HCT116 (cell line): ENCODE results near the gene EGFLAM. TPM values are rescaled to one million over a fixed set of nuclear protein-coding genes. Genes with fewer than 3 reads are reported as not detected.

Experiments used
- ATAC-seq: fragments of 200-7000 bp; cut with Tn5 transposase; 2 replicates; pipeline ENCODE4 v1.9.1; 2020; ENCODE audit warnings: mild to moderate bottlenecking, moderate library complexity
- BruUV-seq: library from RNA; stranded (reverse); fragments of 400-500 nt; replicated peaks from 2 replicates; lab custom pipeline; 2021; lab: Mats Ljungman, UMichigan
- CTCF ChIA-PET: fragments of 300-600 bp; sonication (Branson Sonifier 250); formaldehyde crosslinking; loops from one replicate; lab custom pipeline; 2021; ENCODE audit warnings: antibody characterized with exemption; lab: Charles Lee
- POLR2A ChIA-PET: fragments of 300-600, 350-600 bp; sonication (Branson Sonifier 250); formaldehyde crosslinking; loops from one replicate; lab custom pipeline; 2021; ENCODE audit warnings: antibody characterized with exemption; lab: Charles Lee
- RAD21 ChIA-PET, 2 experiments: fragments of 300-600 bp; sonication (Branson Sonifier 250); formaldehyde crosslinking; loops; one replicate each; lab custom pipeline; 2023; ENCODE audit warnings: low total read pairs in 2 of 2; ENCODE audit not compliant: uncharacterized antibody in 2 of 2, unreplicated experiment in 2 of 2, low non-redundant PET in 1 of 2; lab: Charles Lee
- DNase-seq: peaks from one replicate; pipeline ENCODE4 v3.0.0-alpha.2; 2010; ENCODE audit warnings: low read depth, low spot score
- H2AFZ ChIP-seq: fragments of 200-600 bp; shearing (Covaris generic), sonication (generic); 2 replicates; pipeline ENCODE4 v1.6.1; 2017; ENCODE audit warnings: low read depth, mixed run types, mixed read lengths, antibody characterized with exemption, low read length; ENCODE audit not compliant: poor library complexity, severe bottlenecking
- H3K27ac ChIP-seq: 2 replicates; pipeline ENCODE4 v1.5.1; 2012; ENCODE audit warnings: low read depth, low read length
- H3K27me3 ChIP-seq: fragments of 200-600 bp; sonication (generic); 2 replicates; pipeline ENCODE4 v1.6.1; 2016; ENCODE audit warnings: mixed run types, low read length, mixed read lengths; ENCODE audit not compliant: insufficient read depth
- H3K36me3 ChIP-seq, 2 experiments: fragments of 200-500 bp in 1 of 2; fragments of 200-600 bp in 1 of 2; sonication (Bioruptor generic) in 1 of 2; sonication (generic) in 1 of 2; 2 replicates each; pipeline versions ENCODE4 v1.5.1 to v1.6.1; 2014 to 2016; ENCODE audit warnings: low read length in 2 of 2, inconsistent platforms in 1 of 2, mixed read lengths in 1 of 2, mixed run types in 1 of 2; ENCODE audit not compliant: insufficient read depth in 2 of 2, control insufficient read depth in 1 of 2
- H3K4me1 ChIP-seq, 2 experiments: fragments of 200-600 bp in 1 of 2; sonication (generic) in 1 of 2; 2 replicates each; pipeline versions ENCODE4 v1.5.1 to v1.6.1; 2012 to 2017; ENCODE audit warnings: low read length in 2 of 2, inconsistent platforms in 1 of 2, mild to moderate bottlenecking in 1 of 2, mixed read lengths in 1 of 2, mixed run types in 1 of 2, moderate library complexity in 1 of 2; ENCODE audit not compliant: insufficient read depth in 2 of 2, control insufficient read depth in 1 of 2
- H3K4me2 ChIP-seq: fragments of 200-600 bp; sonication (generic); 2 replicates; pipeline ENCODE4 v1.6.1; 2017; ENCODE audit warnings: mixed run types, low read length, mixed read lengths
- H3K4me3 ChIP-seq, 2 experiments: fragments of 200-600 bp in 1 of 2; sonication (generic) in 1 of 2; replicated peaks in 1 of 2; 2 replicates each; pipeline ENCODE4 v1.5.1; 2011 to 2016; ENCODE audit warnings: low read length in 2 of 2, control low read depth in 1 of 2, low read depth in 1 of 2, mild to moderate bottlenecking in 1 of 2, mixed read lengths in 1 of 2, mixed run types in 1 of 2
- H3K79me2 ChIP-seq: fragments of 200-600 bp; sonication (generic); 2 replicates; pipeline ENCODE4 v1.6.1; 2017; ENCODE audit warnings: mild to moderate bottlenecking, mixed run types, low read length, moderate library complexity, mixed read lengths; ENCODE audit not compliant: insufficient read depth
- H3K9ac ChIP-seq: fragments of 200-600 bp; sonication (generic); 2 replicates; pipeline ENCODE4 v1.6.1; 2016; ENCODE audit warnings: low read length, mixed read lengths
- H3K9me2 ChIP-seq: fragments of 200-600 bp; sonication (generic), shearing (Covaris generic); 2 replicates; pipeline ENCODE4 v1.6.1; 2017; ENCODE audit warnings: mixed run types, mild to moderate bottlenecking, moderate library complexity; ENCODE audit not compliant: insufficient read depth
- H3K9me3 ChIP-seq, 2 experiments: fragments of 200-500 bp in 1 of 2; fragments of 200-600 bp in 1 of 2; sonication (Bioruptor generic) in 1 of 2; sonication (generic) in 1 of 2; 2 replicates each; pipeline ENCODE4 v1.6.1; 2014 to 2017; ENCODE audit warnings: low read length in 2 of 2, mixed read lengths in 2 of 2, inconsistent platforms in 1 of 2, low read depth in 1 of 2, mild to moderate bottlenecking in 1 of 2, mixed run types in 1 of 2, moderate library complexity in 1 of 2; ENCODE audit not compliant: control insufficient read depth in 1 of 2, insufficient read depth in 1 of 2
- H4K20me1 ChIP-seq: fragments of 200-600 bp; sonication (generic), shearing (Covaris generic); 2 replicates; pipeline ENCODE4 v1.6.1; 2017; ENCODE audit warnings: mixed run types, mild to moderate bottlenecking, moderate library complexity; ENCODE audit not compliant: insufficient read depth
- ATF3 ChIP-seq: IDR thresholded peaks from 2 replicates; pipeline ENCODE4 v1.6.1; 2012
- CEBPB ChIP-seq: IDR thresholded peaks from 2 replicates; pipeline ENCODE4 v1.6.1; 2012; ENCODE audit warnings: low read depth
- CTCF ChIP-seq, 3 experiments: fragments of 200-600 bp in 1 of 3; sonication (generic) in 1 of 3; IDR thresholded peaks in 2 of 3; conservative IDR thresholded peaks in 1 of 3; 2 replicates each; pipeline ENCODE4 v1.5.1; 2012 to 2017; ENCODE audit warnings: low read depth in 2 of 3, low read length in 2 of 3, antibody characterized with exemption in 1 of 3, borderline replicate concordance in 1 of 3, control low read depth in 1 of 3, mild to moderate bottlenecking in 1 of 3, mixed read lengths in 1 of 3, mixed run types in 1 of 3, moderate library complexity in 1 of 3; ENCODE audit not compliant: insufficient read depth in 1 of 3
- EGR1 ChIP-seq: IDR thresholded peaks from 2 replicates; pipeline ENCODE4 v1.6.1; 2012; ENCODE audit warnings: low read depth
- ELF1 ChIP-seq: IDR thresholded peaks from 2 replicates; pipeline ENCODE4 v1.6.1; 2012; ENCODE audit warnings: low read depth, borderline replicate concordance
- EZH2 ChIP-seq: fragments of 200-600 bp; sonication (generic); IDR thresholded peaks from 2 replicates; pipeline ENCODE4 v1.6.1; 2017; ENCODE audit warnings: antibody characterized with exemption, mixed run types
- EZH2phosphoT487 ChIP-seq: fragments of 200-600 bp; IDR thresholded peaks from 2 replicates; pipeline ENCODE4 v1.6.1; 2018; ENCODE audit warnings: antibody characterized with exemption, borderline replicate concordance
- FOSL1 ChIP-seq: IDR thresholded peaks from 2 replicates; pipeline ENCODE4 v1.6.1; 2012; ENCODE audit warnings: low read depth
- JUND ChIP-seq: IDR thresholded peaks from 2 replicates; pipeline ENCODE4 v1.6.1; 2012
- MAX ChIP-seq: IDR thresholded peaks from 2 replicates; pipeline ENCODE4 v1.6.1; 2012
- POLR2AphosphoS5 ChIP-seq: IDR thresholded peaks from 2 replicates; pipeline ENCODE4 v1.6.1; 2011; ENCODE audit warnings: mild to moderate bottlenecking, low read depth, low read length, moderate library complexity
- RAD21 ChIP-seq: IDR thresholded peaks from 2 replicates; pipeline ENCODE4 v1.6.1; 2012; ENCODE audit warnings: low read depth, mild to moderate bottlenecking
- REST ChIP-seq: IDR thresholded peaks from 2 replicates; pipeline ENCODE4 v1.6.1; 2012; ENCODE audit warnings: low read depth
- SIN3A ChIP-seq: IDR thresholded peaks from 2 replicates; pipeline ENCODE4 v1.6.1; 2012; ENCODE audit warnings: low read depth
- SP1 ChIP-seq: IDR thresholded peaks from 2 replicates; pipeline ENCODE4 v1.6.1; 2012; ENCODE audit warnings: low read depth
- SRF ChIP-seq: IDR thresholded peaks from 2 replicates; pipeline ENCODE4 v1.6.1; 2012; ENCODE audit warnings: low read depth
- TCF7L2 ChIP-seq: IDR thresholded peaks from 2 replicates; pipeline ENCODE4 v1.7.0; 2011; ENCODE audit warnings: borderline replicate concordance, inconsistent platforms; ENCODE audit not compliant: insufficient read depth, insufficient read length; ENCODE audit errors: extremely low read depth
- YY1 ChIP-seq: IDR thresholded peaks from 2 replicates; pipeline ENCODE4 v1.6.1; 2011; ENCODE audit warnings: low read length, low read depth, moderate library complexity, mild to moderate bottlenecking; ENCODE audit not compliant: insufficient replicate concordance; ENCODE audit errors: extremely low read depth
- ZFX ChIP-seq: fragments of 450-650 bp; IDR thresholded peaks from 2 replicates; pipeline ENCODE4 v1.6.1; 2017
- ZNF274 ChIP-seq: fragments of 200-500 bp; sonication (Bioruptor generic); IDR thresholded peaks from 2 replicates; pipeline ENCODE4 v1.6.1; 2014; ENCODE audit warnings: mild to moderate bottlenecking, low read depth, low read length, inconsistent platforms
- intact Hi-C: fragments of 100-400 bp; cut with micrococcal nuclease; formaldehyde crosslinking; loops from 2 replicates; pipeline ENCODE4 v1.10.0; 2022
- total RNA-seq: library from RNA; stranded (reverse); gene quantifications from one replicate; pipeline ENCODE4 v1.2.1, GENCODE V29; 2021; ENCODE audit not compliant: unreplicated experiment

Gene EGFLAM
- total RNA-seq, 1 experiment from 2014 or later: not detected

GRCh38 chr5:38431242-38431853 lies 173.0 kb downstream of the EGFLAM start:
- RAD21 ChIA-PET: no interaction called here

More at GRCh38 chr5:38431242-38431853, 173.0 kb downstream of the EGFLAM start:
- no peak overlapping the region for H3K4me2 ChIP-seq
- ChIA-PET POLR2A (no interaction called here), CTCF (interaction anchor here (1.1 kb wide), 2 partner anchors 11 kb away, joined by 3 to 4 read pairs; no protein-coding TSS in a partner anchor)
- H3K9me2 ChIP-seq: no peaks in the 10 kb centered on the region
- H3K9ac ChIP-seq: no peak overlapping the region
- TF ChIP-seq SP1 (no peak), TCF7L2 (no peak), EZH2phosphoT487 (no peak), EGR1 (no peak), POLR2AphosphoS5 (no peak), FOSL1 (no peak), SRF (no peak), EZH2 (no peak), CTCF (IDR thresholded peaks at IDR 0.05 in 2 of 3, conservative IDR thresholded peaks at IDR 0.05 in 1 of 3; ENCODE audit: borderline replicate concordance in 1 of 3, insufficient read depth in 1 of 3, low read depth in 2 of 3, low read length in 2 of 3) (no peak), REST (no peak), ZNF274 (no peak), JUND (no peak), ZFX (no peak), MAX (no peak), ELF1 (no peak), SIN3A (no peak), CEBPB (no peak), YY1 (no peak), RAD21 (no peak), ATF3 (no peak)
- ATAC-seq (no peak), DNase-seq (no peak)
- no peaks in the 10 kb centered on the region for H3K9me3 ChIP-seq
- no peaks in the 10 kb centered on the region for H3K79me2 ChIP-seq
- no peak overlapping the region for H2AFZ ChIP-seq
- no peak overlapping the region for H3K4me3 ChIP-seq
- H3K27me3 ChIP-seq: no peaks in the 10 kb centered on the region
- no peak overlapping the region for H3K27ac ChIP-seq
- no peaks in the 10 kb centered on the region for H3K36me3 ChIP-seq
- peaks cover 3 to 16% of the 10 kb centered on the region in 2 experiments; a peak in 3 of 4 replicates for H3K4me1 ChIP-seq
- no peaks in the 10 kb centered on the region for H4K20me1 ChIP-seq
- intact Hi-C loops: no loop called here
- BruUV-seq: no TSS peak
